HG03135 (cell line): Measurements from ENCODE around the gene ADGRL1.
"Not testable (repeated sequence)": the region's sequence is repeated elsewhere in the genome, so short reads cannot be mapped to it uniquely, and the experiment has no call there.

ENCODE experiments used
- ATAC-seq: cut with Tn5 transposase; IDR thresholded peaks from one replicate; pipeline ENCODE4 v1.9.1; 2021; ENCODE audit warnings: mild to moderate bottlenecking, moderate library complexity; ENCODE audit not compliant: unreplicated experiment

The ADGRL1 gene

DNA sequence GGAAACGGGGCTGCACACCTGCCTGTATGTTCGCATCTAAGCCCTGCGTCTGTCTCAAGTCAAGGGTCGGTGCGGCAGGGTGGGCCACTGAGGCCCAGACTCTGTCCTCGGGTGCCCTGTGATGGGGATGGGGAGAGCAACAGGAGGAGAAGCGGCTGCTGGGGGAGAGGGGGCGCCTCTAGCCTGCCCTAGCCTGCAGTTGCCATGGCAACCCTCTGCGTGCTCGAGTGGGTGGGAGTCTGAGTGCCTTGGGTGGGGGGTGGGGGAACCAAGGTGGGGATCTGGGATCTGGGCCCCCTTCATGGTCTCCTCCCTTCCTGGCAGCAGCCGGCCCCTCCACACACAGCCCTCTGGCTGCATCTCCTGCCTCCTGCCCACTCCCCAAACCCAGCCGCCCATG is 10.8 kb downstream of the ADGRL1 start:
- ATAC-seq: not testable (repeated sequence)

DNA sequence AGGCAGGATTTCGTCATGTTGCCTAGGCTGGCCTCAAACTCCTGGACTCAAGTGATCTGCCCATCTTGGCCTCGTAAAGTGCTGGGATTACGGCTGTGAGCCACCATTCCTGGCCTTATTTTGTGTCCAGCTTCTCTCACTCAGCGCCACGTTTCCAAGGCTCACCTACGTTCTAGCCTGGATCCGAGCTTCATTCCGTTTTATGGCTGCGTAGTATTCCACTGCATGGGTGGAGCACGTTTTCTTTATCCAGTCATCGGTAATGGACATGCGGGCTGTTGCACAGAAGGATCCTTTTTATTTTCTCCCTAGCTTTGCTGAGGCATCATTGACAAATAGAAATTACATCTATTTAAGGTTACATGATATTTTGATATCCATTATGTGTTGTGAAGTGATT is 16.6 kb downstream of the ADGRL1 start:
- ATAC-seq: no peak

DNA sequence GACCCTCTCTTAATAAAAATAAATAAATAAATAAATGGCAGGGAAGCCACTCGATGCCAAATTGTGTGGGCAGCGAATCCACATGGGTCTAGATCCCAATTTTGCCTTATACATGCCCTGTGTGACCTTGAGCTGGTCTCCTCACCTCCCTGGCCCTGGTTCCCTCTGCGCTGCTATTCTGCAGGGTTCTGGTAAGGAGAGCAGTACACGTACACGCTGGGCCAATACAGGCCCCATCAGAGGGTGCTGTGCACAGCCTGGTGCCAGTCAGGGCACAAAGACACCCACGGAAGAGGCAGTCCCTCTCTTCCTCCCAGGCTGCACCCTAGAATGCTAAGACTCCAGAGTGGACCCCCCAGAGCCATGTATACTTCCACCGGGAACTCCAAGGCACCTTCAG is 17.9 kb downstream of the ADGRL1 start:
- not testable (repeated sequence) for ATAC-seq

DNA sequence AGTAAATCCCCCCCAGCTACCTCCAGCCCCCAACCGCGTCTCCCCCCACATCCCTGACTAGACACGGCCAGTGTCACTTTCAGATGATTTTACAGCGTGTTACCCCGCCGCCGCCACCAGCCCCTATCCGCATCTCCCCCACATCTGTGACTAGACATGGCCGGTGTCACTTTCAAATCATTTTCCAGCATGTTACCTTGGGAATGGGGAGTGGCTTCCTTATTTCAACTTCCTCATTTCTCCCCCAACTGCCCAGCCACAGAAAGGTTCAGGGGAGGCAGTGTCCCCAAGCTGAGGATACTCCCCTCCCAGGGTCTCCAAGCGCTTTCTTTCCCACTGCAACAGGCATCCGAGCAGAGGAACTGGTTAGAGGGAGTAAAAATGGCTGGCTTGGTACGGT is 18.4 kb downstream of the ADGRL1 start:
- ATAC-seq: no peak

DNA sequence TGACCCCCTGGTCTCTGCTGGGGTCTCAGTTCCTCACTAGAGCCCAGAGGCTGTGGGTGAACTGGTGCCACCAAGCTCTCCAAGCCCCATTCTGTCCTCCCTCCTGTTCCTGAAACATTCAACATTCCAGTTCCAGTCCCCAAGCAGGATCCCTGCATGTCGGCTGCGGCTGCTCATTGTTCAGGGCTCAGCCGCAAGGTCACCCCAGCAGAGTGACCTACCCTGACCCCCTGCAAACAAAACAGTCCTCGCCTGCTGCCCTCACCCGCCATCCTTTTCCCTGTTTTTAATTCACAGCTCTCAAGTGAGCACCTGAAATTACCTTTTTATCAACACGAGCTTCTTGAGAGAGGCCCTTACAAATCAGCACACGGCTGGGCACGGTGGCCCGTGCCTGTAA is 19.3 kb downstream of the ADGRL1 start:
- ATAC-seq: not testable (repeated sequence)

DNA sequence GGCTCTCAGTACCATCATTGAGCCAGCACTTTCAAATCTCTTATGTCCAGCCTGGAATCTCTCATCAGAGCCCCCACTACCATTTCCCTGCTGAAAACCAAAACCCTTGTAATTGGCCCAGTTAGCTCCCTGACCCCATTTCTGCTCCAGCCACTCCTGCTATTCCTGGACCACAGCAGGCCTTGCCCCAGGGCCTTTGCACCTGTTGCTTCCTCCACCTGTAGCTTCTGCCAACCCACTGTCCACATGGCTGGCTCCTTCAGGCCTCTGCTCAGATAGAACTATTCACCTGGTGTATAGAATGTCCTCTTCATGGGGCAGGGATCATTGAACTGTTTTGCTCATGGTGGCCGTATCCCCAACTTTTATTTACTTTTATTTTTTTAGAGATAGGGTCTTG is 20.3 kb downstream of the ADGRL1 start:
- not testable (repeated sequence) for ATAC-seq

DNA sequence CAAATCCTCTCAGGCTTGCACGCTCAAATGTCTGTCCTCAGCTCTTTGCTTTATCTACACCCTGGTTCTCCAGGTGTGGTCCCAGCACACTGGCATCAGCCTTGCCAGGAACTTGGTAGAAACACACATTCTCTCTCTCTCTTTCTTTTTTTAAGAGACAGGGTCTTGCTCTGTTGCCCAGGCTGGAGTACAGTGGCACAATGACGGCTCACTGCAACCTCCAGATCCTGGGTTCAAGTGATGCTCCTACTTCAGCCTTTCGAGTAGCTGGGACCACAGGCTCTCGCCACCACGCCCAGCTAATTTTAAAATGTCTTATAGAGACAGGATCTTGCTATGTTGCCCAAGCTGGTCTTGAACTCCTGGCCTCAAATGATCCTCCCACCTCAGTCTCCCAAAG is 20.8 kb downstream of the ADGRL1 start:
- ATAC-seq: no peak

DNA sequence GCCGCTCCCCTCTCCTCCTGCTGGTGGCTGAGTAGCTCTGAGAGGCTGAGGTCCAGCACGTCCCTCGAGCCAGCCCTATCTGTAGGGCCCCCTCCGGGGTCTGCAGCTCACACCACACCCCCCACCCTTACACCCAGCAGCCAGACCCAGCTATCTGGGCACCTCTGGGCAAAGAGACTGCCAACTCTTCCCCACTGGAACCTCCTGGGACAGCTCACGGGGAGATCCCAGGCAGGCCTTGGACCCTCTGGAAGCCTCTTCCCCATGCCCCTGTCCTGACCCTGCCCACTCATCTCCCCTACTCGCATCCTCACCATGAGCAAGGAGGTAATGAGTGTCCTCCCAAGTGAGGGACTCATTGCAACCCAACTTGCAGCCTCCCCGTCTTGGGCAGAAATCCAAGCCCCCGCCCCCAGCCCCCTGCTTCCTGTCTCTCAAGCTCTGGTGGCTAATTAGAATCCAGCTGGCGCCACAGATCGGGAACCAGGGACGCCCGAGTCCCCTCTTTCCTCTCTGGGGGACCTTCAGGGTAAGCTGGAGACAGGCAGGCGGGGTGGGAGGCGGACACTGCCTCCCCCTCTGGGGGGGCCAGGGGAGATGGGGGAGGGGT is 22.1 kb downstream of the ADGRL1 start:
- ATAC-seq: no peak

DNA sequence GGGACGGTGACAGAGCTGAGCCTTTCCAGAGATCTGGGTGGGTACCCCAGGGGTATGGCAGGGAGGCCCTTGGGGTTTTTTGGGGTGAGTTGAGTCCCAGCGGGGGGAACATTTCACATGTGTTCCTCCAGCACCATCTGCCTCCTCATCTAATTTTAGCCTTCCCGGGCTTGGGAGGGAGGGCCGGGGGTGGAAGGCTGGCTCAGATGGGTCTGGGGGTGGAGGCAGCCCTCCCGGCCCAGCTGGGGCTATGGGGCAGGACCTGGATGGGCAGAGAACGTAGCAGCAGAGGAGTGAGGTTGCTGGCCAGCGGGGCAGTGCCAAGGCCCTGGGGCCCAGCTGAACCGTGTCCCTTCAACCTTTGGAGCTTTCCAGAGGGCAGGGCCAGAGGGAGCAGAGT is 23.5 kb downstream of the ADGRL1 start:
- no peak for ATAC-seq

DNA sequence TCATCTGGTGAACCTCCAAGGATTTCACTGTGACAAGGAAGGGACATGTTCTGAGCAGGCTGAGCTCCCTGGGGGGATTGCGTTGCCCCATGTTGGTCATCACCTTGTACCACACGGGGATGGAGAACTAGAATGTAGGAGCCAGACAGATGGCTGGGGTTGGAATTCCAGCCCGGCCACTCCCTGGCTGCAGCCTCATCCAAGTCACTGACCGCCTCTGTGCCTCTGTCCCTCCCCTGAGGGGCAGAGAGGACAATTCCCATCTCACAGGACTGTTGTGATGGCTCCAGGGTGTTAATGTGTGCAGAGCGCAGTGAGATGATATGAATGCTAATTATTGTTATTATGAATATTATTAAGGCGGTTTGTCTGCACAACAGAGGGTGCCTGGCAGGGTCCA is 24.1 kb downstream of the ADGRL1 start:
- ATAC-seq: no peak

DNA sequence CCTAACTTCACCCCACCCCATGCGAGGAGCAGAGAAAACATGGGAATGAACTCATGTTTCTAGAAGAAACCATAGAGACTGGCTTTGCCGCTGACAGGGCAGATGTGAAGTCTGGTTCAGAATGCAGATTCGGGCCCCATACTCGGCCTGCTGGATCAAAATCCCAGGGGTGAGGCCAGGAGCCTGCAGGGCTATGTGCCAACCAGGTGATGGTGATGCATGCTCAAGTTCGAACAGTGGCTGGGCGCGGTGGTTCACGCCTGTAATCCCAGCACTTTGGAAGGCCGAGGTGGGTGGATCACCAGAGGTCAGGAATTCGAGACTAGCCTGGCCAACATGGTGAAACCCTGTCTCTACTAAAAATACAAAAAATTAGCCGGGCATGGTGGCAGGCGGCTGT is 24.8 kb downstream of the ADGRL1 start:
- not testable (repeated sequence) for ATAC-seq

DNA sequence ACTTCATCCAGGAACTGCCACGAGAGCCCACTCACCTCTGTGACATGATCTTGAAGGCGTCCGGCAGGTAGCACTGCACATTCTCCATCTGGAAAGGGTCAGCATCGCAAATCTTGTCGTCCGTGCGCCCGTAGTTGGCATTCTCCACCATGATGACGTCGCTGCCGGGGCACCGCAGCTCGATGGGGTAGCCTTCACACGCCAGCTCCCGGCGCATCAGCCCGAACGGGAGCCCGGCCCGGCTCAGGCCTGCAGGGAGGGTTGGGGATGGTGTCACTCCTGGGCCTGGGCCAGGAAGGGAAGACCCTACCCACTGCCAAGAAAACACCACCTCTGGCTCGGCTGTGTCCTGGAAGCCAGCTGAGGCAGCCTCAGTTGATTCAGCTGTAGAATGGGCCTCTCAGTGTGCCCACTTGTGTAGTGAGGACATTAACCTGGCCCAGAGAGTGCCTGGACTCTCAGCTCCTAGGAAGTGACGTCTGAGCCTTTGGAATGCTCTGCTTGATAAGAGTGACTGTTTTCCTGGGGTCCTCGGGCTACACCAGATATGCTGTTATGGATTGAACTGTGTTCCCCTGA is 28.4 kb downstream of the ADGRL1 start:
- ATAC-seq: no peak

DNA sequence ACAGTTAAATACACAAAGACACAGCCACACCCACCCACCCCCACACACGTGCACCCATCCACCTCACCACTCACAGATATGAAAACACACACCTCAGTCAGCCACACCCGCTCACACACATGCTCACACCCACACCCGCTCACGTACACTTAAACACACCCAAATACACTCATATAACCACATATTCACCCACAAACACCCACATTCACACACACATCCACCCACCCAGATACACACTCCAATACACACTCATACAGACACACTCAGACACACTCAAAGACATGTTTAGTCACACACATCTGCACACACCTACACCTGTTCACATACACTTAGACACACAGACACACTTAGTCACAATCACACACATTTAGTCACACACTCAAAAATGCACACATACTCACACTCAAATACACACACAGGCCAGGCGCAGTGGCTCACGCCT is 30.6 kb downstream of the ADGRL1 start:
- ATAC-seq: no peak

DNA sequence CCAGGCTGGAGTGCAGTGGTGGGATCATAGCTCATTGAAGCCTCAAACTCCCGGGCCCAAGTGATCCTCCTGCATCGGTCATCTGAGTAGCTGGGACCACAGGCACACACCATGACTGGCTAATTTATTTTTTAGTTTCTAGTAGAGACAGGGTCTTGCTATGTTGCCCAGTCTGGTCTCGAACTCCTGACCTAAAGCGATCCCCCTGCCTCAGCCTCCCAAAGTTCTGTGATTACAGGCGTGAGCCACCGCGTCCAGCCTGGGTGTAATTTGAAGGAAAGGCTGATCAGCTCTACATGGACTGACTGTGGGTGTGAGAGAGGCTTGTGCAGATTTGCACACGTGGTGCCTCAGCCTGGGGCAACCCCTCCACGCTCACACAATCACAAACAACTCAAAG is 31.1 kb downstream of the ADGRL1 start:
- no peak for ATAC-seq

DNA sequence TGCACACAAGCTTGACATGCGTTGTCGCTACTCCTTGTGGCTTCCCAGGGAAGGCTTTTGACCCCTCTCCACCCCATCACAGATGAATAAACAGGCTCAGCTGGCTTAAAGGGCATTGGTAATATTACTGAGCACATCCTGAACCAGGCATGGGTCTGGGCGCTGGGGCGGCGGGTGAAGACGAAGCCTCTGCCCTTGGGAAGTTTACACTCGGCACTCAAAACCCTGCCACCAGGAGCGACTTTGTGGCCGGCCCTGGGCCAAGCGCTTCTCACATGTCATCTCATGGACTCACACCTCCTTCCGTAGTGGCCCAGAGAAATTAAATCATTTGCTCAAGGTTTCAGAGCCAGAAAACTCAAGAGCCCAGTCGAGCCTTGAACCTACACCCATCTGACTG is 37.0 kb downstream of the ADGRL1 start:
- no peak for ATAC-seq

DNA sequence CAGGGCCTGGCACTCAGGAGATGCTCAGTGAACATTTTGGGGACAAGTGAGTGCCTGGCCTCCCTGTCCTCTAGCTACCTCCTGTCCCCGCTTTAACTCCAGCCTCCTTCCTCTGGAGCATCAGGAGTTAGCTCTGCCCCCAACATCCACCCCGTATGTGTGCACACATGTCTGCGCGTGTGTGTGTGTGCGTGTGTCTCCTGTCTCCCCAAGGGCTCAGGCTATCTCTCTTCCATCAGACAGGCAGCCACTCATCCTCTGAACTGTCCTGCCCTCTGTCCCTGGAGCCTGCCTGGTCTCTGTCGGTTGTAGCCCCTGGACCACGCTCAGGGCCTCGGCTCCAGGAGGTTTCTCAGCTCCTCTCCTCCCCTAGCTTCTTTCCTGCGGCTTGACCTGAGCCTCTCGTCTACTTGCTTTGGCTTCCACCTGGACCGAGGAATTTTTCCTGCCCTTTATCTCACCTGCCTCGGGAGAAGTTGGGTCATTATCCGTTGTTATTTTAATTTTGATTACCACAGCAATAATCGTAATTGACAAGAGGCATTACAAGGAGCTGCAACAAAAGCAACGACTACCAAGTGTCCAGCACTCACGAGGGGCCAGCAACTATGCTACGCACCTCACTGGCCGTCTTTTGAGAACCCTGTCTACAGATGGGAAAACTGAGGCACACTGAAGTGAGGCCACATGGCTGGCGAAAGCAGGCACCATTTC is 37.6 kb downstream of the ADGRL1 start:
- ATAC-seq: no peak

DNA sequence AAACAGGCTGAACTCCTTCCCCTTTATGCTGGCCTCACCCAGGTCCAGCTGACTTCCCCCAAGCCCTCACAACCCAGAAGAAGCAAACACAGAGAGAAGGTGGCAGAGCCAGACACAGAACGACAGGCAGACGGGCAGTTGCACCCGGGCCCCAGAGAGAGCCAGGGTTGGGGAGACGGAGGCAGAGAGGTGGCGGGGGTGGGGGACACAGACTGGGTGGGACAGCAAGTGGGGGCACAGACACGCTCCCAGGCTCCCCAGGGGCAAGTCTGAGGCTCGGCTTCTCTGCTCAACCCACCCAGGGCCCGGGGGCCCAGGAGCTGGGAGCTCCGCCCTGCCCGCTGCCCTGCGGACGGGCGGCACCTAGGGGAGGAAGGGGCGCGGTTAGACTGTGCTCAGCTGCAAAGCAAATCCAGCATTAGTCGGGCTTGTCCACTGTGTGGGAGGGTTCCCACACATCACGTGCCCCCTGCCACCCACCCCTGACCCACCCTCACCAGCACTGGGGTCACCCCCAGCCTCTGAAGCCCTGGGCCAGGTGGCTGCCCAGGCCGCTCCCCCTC is 38.3 kb downstream of the ADGRL1 start:
- no peak for ATAC-seq

DNA sequence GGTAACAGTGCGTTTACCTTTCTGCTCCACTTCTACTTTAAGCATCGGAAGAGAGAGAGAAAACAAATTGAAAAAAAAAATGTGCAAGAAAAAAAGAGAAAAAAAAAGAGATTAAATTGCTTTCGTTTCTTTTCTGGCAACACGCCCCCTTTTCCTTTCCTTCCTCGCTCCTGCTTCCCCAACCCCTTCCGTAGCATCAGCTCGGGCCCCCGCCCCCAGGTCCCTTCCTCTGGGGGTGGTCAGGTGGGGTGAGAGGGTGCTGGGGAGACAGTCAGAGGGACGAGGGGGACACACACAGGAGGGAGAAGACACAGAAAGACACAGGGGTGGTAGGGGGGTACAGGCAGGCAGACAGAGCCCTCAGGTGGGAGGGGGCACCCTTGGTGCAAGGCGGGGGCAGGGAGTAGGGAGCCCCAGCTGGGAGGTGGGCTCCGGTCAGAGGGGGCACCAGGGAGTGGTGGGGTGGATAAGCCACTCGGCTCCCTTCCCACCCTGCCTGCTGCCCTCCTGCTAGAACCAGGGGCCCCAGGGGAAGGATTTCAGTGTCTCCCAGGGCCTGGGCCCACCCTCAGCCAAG is 38.9 kb downstream of the ADGRL1 start:
- ATAC-seq: no peak

DNA sequence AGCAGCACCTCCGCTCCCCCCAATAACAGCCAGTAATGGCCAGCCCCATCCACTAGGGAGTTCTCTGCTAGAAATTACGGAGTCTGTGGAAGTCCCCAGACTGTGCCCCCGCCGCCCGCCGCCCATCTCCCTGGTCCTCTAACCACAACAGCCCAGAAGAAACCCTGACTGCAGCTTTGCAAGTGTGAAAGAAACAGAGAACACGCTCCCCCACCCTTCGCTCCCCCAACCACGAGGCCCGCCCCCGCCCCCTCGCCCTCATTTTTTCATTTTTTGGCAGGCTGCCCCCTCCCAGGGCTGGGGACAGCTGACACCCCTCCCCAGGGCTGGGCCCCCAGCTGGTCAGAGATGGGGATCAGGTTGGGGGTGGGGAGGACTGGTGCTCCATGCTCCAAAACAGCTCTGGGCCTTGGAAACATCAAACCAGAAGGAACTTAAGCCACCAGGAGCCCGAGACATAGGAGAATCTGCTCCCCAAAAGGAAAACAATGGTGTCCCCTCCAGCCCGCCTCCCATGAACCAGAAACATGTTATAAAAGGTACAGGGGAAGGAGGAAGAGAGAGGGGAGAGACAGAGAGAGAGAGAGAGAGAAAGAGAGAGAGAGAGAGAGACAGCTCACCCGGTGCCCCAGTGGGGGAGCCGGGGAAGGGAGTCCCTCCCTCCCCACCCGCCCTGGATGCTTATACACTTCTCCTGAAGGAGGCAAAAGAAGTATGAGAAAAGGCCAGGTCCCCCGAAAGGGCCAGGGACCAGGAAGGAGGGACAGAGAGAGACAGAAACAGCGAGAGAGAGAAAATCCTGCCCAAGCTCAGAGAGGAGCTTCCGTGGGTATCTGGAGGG is 39.8 kb downstream of the ADGRL1 start:
- no peak for ATAC-seq

DNA sequence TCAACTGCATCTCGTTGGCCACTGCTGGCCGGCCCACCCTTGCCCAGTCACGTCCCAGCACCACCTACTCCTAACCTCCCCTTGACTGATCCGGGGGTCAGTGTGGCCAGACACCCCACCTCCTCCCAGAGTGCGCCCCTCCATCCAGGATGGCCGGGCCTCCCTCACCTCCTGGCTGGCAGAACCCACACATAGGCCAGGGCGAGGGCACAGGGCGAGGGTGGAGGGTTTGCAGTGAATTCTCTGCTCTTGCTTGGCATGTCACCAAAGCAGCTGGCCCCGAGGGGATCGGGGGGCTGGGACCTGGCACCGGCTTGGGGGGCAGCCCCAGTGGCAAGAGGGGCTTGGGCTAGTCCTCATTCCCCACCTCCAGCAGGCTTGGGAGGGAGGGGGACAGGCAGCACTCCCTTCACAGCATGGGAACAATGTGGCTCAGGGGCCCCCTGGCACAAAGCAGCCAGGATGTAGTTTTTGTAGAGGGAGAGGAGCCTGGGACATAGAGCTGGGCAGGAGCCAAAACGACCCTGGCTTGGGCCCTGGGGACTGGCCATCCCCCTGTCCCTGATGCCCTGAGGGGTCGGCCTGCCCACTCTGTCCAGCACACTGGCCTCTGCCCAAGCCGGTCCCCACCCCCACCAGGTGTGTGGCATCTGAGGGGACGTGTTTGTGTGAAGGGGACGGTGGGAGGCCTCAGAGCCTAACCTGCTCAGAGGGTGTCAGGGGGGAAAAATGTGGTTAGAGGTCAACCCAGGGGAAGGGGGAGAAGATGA is 41.1 kb downstream of the ADGRL1 start:
- ATAC-seq: no peak
